Activated naive CD8-positive, alpha-beta T cell (primary cell): Measurements from ENCODE around the gene MXRA7.
"Not testable (repeated sequence)": the region's sequence is repeated elsewhere in the genome, so short reads cannot be mapped to it uniquely, and the experiment has no call there.

Source experiments
- H3K27ac Mint-ChIP-seq: one replicate; pipeline ENCODE4 v1.8.0; 2021; ENCODE audit warnings: mixed read lengths
- H3K27me3 Mint-ChIP-seq: one replicate; pipeline ENCODE4 v1.8.0; 2021; ENCODE audit warnings: mixed read lengths
- H3K36me3 Mint-ChIP-seq: one replicate; pipeline ENCODE4 v1.8.0; 2021; ENCODE audit warnings: mixed read lengths
- H3K4me1 Mint-ChIP-seq: one replicate; pipeline ENCODE4 v1.8.0; 2021; ENCODE audit warnings: low read depth, mixed read lengths
- H3K4me3 Mint-ChIP-seq: one replicate; pipeline ENCODE4 v1.8.0; 2021; ENCODE audit warnings: mild to moderate bottlenecking, mixed read lengths
- H3K9me3 Mint-ChIP-seq: one replicate; pipeline ENCODE4 v1.8.0; 2021; ENCODE audit warnings: low read depth, mixed read lengths

The MXRA7 gene

DNA sequence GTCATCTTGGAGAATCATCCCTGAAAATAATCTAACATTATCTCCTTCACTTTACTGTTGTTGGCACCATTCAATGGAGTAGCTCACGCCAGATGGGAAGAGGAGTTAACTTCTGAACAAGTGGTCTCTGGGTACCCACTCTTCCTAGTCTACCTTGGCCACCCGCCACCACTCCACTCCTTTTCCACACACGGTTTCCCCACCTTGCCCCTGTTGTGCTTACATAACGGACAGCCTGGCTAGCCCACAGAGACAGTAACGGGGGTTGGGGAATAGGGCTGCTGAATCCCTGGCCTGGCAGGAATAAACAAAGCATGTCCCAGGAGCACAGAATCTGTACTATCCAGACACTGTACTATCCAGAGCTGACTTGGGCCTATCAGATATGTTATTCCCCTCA lies 3.6 kb upstream of the MXRA7 start:
- Mint-ChIP-seq H3K9me3 (no peaks in the 10 kb centered on the region), H3K4me3 (no peak overlapping the region), H3K36me3 (peaks cover 2% of the 10 kb centered on the region), H3K27me3 (no peaks in the 10 kb centered on the region), H3K27ac (no peak overlapping the region), H3K4me1 (peaks cover 50% of the 10 kb centered on the region)

DNA sequence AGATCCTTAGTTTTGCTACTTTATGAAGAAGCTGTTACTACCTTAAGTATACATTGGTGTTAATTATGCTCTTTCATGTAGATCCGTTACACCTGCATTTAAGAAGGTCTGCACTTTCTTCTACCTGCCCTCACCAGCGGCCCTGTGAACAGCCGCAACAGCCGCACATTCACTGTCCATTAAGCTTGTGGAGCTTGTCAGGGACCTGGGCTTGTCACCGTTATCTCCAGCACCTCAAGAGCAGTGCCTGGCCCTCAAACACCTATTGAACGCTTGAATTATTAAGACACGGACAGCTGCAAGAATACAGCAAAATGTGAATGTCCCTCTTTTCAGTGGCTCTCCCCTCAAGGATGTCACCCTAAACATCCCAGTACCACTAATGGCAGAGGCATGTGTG lies 3.0 kb upstream of the MXRA7 start:
- Mint-ChIP-seq H3K27ac (peak overlapping the region; percentile 30), H3K4me3 (no peak overlapping the region), H3K9me3 (no peaks in the 10 kb centered on the region), H3K27me3 (no peaks in the 10 kb centered on the region), H3K36me3 (peaks cover 2% of the 10 kb centered on the region), H3K4me1 (peaks cover 49% of the 10 kb centered on the region)

GRCh38 chr17:76712321-76712720 lies 1.6 kb upstream of the MXRA7 start:
- H3K9me3 Mint-ChIP-seq, H3K27me3 Mint-ChIP-seq, H3K4me3 Mint-ChIP-seq, H3K36me3 Mint-ChIP-seq, H3K27ac Mint-ChIP-seq: not testable (repeated sequence)
- peaks cover 47% of the 10 kb centered on the region for H3K4me1 Mint-ChIP-seq

DNA sequence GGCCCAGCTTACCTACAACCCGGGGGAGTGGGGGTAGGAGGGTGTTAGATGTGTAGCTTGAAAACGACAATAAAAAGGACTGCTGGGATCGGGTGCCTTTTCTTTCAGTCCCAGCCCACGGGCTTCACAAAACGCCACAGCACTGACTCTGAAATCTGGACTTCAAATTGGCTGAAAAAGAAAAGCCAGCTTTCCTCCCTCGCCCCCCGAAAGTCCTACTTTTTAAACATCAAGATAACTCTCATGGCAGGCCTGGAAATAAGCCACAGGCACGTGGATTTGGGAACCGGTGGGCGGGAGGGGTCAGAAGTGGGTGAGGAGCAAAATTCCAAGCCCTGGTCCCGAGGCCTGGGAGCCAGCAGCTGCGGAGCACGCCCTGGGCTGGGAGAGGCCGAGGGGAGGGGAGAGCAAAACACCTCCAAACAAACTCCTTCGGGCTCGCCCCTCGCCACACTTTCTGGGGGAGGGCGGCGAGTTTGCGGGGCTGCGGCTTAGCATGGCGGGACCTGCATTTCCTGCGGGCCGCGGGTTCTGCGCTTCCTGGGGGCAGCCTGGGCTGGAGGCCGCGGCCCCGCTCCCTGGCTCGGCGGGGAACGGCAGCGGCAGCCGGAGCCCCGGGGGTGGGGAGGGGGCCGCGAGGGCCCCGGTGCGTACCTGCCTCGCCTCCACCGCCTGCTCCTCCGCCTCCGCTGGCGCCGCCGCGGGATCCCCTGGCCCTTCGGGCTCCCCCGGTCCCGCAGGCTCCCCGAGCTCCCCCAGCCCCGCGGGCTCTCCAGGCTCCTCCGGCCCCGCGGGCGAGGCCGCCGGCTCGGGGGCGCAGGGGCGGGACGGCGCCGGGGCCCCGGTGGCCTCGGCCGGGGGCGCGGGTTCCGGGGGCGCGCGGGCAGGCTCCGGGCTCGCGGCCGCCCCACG lies 558 bp downstream of the MXRA7 start:
- Mint-ChIP-seq H3K4me3 (peak overlapping the region; percentile 75), H3K4me1 (peaks cover 27% of the 10 kb centered on the region)
- not testable (repeated sequence) for H3K36me3 Mint-ChIP-seq, H3K9me3 Mint-ChIP-seq, H3K27ac Mint-ChIP-seq, H3K27me3 Mint-ChIP-seq

- Mint-ChIP-seq H3K9me3 (no peaks in the 10 kb centered on the region), H3K27ac (peak overlapping the region; percentile 73), H3K36me3 (no peaks in the 10 kb centered on the region), H3K27me3 (no peaks in the 10 kb centered on the region), H3K4me3 (peak overlapping the region; percentile 75), H3K4me1 (peaks cover 19% of the 10 kb centered on the region)
Measured at GRCh38 chr17:76709077-76709950, 1.5 kb downstream of the MXRA7 start.

DNA sequence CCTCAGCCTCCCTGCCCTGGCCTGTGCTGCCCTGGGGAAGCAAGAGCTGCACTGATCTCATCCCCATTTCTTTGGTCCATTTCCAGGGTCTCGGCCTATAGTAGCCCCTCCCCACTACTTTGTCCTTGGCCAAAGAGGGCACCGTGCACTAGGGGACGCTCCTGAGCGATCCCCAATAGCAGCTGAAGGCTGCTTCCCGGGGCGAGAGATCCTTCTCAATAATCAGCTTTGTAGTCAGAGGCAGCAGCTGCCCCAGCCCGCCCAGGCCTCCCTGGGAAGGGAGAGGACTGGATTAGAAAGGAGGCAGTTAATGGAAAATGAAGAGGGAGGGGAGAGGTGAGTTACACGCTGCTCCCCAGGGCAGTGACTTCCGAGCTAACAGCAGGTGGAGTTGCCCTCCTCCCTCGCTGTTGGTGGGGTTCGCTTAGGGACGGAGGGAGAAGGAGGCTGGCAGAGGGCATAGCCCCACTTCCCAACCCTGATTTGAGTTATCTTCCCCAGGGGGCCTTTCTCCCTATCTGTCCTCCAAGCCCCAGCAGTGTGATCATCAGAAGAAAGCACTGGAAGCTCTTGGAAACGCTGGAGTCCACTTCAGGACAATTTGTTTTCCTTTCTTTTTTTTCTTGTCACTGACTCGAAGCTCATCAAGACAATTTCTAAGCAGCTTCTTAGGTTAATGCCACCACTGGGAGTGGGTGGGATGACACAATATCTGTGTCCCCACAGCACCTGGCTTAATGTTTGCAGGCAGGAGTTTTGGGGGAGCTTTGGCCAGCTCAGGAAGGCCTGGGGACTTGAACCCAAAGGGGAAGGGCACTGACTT lies 2.6 kb downstream of the MXRA7 start:
- no peaks in the 10 kb centered on the region for H3K36me3 Mint-ChIP-seq
- H3K4me3 Mint-ChIP-seq: no peak overlapping the region
- peaks cover 8% of the 10 kb centered on the region for H3K4me1 Mint-ChIP-seq
- no peaks in the 10 kb centered on the region for H3K27me3 Mint-ChIP-seq
- H3K9me3 Mint-ChIP-seq: no peaks in the 10 kb centered on the region
- H3K27ac Mint-ChIP-seq: no peak overlapping the region

- Mint-ChIP-seq H3K36me3 (no peaks in the 10 kb centered on the region), H3K9me3 (no peaks in the 10 kb centered on the region), H3K27ac (no peak overlapping the region), H3K4me3 (no peak overlapping the region), H3K27me3 (no peaks in the 10 kb centered on the region), H3K4me1 (peaks cover 7% of the 10 kb centered on the region)
Measured at GRCh38 chr17:76706817-76707216, 3.9 kb downstream of the MXRA7 start.

- Mint-ChIP-seq H3K9me3 (no peaks in the 10 kb centered on the region), H3K4me3 (no peak overlapping the region), H3K36me3 (no peaks in the 10 kb centered on the region), H3K4me1 (peaks cover 3% of the 10 kb centered on the region), H3K27me3 (no peaks in the 10 kb centered on the region), H3K27ac (no peak overlapping the region)
Measured at GRCh38 chr17:76704805-76705204, 6.0 kb downstream of the MXRA7 start.

DNA sequence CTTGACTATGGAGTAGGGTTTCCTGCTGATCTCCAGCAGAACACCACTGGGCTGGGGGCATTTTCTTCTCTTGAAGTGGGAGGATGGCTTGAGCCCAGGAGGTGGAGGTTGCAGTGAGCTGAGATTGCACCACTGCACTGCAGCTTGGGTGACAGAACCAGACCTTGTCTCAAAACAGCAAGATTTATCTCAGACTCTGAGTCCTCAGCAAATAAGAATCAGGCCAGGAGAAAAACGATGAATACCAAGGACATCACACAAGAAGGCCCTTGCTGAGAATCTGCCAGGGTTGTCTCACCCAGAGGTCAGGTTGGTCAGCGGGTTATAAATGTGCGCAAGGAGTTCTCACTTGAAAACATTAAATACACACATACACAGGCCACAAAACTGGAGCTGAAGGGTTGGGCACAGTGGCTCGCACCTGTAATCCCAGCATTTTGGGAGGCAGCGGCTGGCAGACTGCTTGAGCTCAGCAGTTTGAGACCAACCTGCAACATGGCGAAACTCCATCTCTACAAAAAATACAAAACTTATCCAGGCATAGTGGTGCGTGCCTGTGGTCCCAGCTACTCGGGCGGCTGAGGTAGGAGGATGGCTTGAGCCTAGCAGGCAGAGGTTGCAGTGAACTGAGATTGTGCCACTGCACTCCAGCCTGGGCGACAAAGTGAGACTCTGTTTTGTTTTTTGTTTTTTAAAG lies 7.7 kb downstream of the MXRA7 start:
- H3K36me3 Mint-ChIP-seq: no peaks in the 10 kb centered on the region
- no peak overlapping the region for H3K4me3 Mint-ChIP-seq
- no peaks in the 10 kb centered on the region for H3K27me3 Mint-ChIP-seq
- H3K9me3 Mint-ChIP-seq: no peaks in the 10 kb centered on the region
- H3K27ac Mint-ChIP-seq: no peak overlapping the region
- H3K4me1 Mint-ChIP-seq: peaks cover 2% of the 10 kb centered on the region

GRCh38 chr17:76702076-76702475 lies 8.7 kb downstream of the MXRA7 start:
- H3K27me3 Mint-ChIP-seq: no peaks in the 10 kb centered on the region
- H3K9me3 Mint-ChIP-seq: no peaks in the 10 kb centered on the region
- peaks cover 2% of the 10 kb centered on the region for H3K4me1 Mint-ChIP-seq
- H3K4me3 Mint-ChIP-seq: no peak overlapping the region
- no peak overlapping the region for H3K27ac Mint-ChIP-seq
- H3K36me3 Mint-ChIP-seq: no peaks in the 10 kb centered on the region

GRCh38 chr17:76701471-76701967 lies 9.2 kb downstream of the MXRA7 start:
- no peak overlapping the region for H3K4me3 Mint-ChIP-seq
- H3K27me3 Mint-ChIP-seq: no peaks in the 10 kb centered on the region
- H3K9me3 Mint-ChIP-seq: no peaks in the 10 kb centered on the region
- H3K4me1 Mint-ChIP-seq: peaks cover 2% of the 10 kb centered on the region
- H3K27ac Mint-ChIP-seq: no peak overlapping the region
- no peaks in the 10 kb centered on the region for H3K36me3 Mint-ChIP-seq

DNA sequence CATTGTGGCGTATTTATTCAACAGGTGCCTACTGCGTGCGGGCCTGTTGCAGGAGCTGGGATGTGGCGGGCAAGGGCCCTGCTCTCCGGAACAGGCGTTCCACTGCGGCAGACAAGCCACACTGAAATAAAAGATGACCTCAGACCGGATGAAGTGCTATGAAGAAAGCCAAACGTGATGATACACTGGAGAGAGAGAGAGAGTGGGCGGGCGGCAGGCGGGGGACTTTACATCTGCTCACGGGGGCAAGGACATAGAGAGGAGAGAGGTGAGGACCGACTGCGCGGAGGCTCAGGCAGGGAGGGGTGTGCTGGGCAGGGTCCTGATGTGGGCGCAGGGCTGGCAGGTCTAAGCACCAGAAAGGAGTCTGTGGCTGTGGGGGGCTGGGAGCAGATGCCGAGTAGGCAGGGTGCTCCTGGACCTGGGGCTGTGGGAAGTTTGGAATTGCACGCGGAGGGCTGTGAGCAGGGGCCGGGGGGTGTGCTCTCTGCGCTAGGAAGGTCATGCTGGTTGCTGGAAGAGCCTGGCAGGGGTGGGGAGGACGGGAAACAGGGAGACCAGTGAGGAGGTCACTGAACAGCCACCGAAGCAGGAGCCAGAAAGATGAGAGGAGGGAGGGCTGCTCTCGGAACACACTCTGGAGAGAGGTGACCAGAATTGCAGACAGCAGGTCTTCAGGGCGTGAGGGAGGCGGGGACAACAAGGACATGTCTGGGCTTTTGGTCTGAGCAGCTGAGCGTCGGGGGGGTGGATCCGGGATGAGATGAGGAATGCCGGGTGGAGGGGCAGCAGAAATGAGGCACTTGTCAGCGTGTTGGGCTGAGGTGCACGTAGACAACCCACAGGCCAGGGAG lies 9.9 kb downstream of the MXRA7 start:
- H3K27ac Mint-ChIP-seq: no peak overlapping the region
- H3K36me3 Mint-ChIP-seq: no peaks in the 10 kb centered on the region
- no peak overlapping the region for H3K4me3 Mint-ChIP-seq
- H3K9me3 Mint-ChIP-seq: no peaks in the 10 kb centered on the region
- peaks cover 3% of the 10 kb centered on the region for H3K4me1 Mint-ChIP-seq
- H3K27me3 Mint-ChIP-seq: no peaks in the 10 kb centered on the region

DNA sequence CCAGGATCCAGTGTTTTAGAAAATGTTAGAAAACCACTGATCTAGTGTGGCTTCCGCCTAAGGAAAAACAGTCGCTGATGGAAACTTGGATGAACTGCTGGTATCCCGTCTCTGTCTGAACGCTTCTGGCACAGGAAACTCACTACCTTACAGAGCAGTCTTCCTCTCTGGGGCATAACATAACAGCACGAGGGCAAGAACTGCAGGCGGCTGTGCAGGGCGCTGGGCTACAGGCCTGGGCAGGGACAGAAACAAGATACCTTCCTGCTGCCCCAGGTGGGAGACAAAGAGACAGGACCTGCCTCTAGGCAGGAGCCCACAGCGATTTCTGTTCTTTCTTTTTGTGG lies 10.5 kb downstream of the MXRA7 start:
- H3K4me3 Mint-ChIP-seq: no peak overlapping the region
- H3K36me3 Mint-ChIP-seq: no peaks in the 10 kb centered on the region
- peaks cover 6% of the 10 kb centered on the region for H3K4me1 Mint-ChIP-seq
- no peaks in the 10 kb centered on the region for H3K27me3 Mint-ChIP-seq
- no peak overlapping the region for H3K27ac Mint-ChIP-seq
- H3K9me3 Mint-ChIP-seq: no peaks in the 10 kb centered on the region
